ENCODE results near the gene COL18A1. TPM values are rescaled to one million over a fixed set of nuclear protein-coding genes. Genes with fewer than 3 reads are reported as not detected.
"Not testable (repeated sequence)": the region's sequence is repeated elsewhere in the genome, so short reads cannot be mapped to it uniquely, and the experiment has no call there.

COL18A1 gene
- total RNA-seq, 4 donors from 2014 or later: 18.6 to 85.0 (median 33.0) TPM

- H3K4me3 ChIP-seq: no peak overlapping the region
- H3K4me1 ChIP-seq: peaks cover 0 to 21% (median 0%) of the 10 kb centered on the region in 4 donors
- TF ChIP-seq CTCF (IDR thresholded peaks at IDR 0.05) (no peak), POLR2A (IDR thresholded peaks at IDR 0.05) (no peak)
- H3K27me3 ChIP-seq: no peaks in the 10 kb centered on the region
- DNase-seq: no peak
- no peak overlapping the region for H3K27ac ChIP-seq
- no peaks in the 10 kb centered on the region for H3K9me3 ChIP-seq
- H3K36me3 ChIP-seq: no peaks in the 10 kb centered on the region
These were observed 42.2 kb upstream of the COL18A1 start for GRCh38 chr21:45362748-45363145.

GRCh38 chr21:45363272-45363671, 41.7 kb upstream of the COL18A1 start:
- not testable (repeated sequence) for H3K4me3 ChIP-seq, H3K9me3 ChIP-seq, DNase-seq, H3K27me3 ChIP-seq, H3K36me3 ChIP-seq
- H3K27ac ChIP-seq: peak overlapping the region; percentile 70 to 95 (median 80)
- H3K4me1 ChIP-seq: peaks cover 0 to 21% (median 0%) of the 10 kb centered on the region in 4 donors

- Histone ChIP-seq H3K4me1 (peaks cover 0 to 21% (median 0%) of the 10 kb centered on the region in 4 donors), H3K9me3 (no peaks in the 10 kb centered on the region), H3K27me3 (no peaks in the 10 kb centered on the region), H3K27ac (peak overlapping the region; percentile 70 to 95 (median 82)), H3K36me3 (no peaks in the 10 kb centered on the region), H3K4me3 (no peak overlapping the region)
- DNase-seq: peak in 2 of 3 donors; percentile 26 to 77
- no peak for TF ChIP-seq CTCF (IDR thresholded peaks at IDR 0.05)
- no peak for TF ChIP-seq POLR2A (IDR thresholded peaks at IDR 0.05)
These were observed 41.0 kb upstream of the COL18A1 start for GRCh38 chr21:45363921-45364467.

GRCh38 chr21:45364468-45365185, 40.3 kb upstream of the COL18A1 start:
- H3K4me1 ChIP-seq: peaks cover 0 to 21% (median 0%) of the 10 kb centered on the region in 4 donors
- peak overlapping the region; percentile 70 to 95 (median 82) for H3K27ac ChIP-seq
- no peaks in the 10 kb centered on the region for H3K36me3 ChIP-seq
- H3K4me3 ChIP-seq: no peak overlapping the region
- no peaks in the 10 kb centered on the region for H3K9me3 ChIP-seq
- DNase-seq: no peak
- H3K27me3 ChIP-seq: no peaks in the 10 kb centered on the region
- TF ChIP-seq POLR2A (IDR thresholded peaks at IDR 0.05) (no peak), CTCF (IDR thresholded peaks at IDR 0.05) (no peak)

GRCh38 chr21:45365186-45365607, 39.8 kb upstream of the COL18A1 start:
- Histone ChIP-seq H3K4me3 (no peak overlapping the region), H3K9me3 (no peaks in the 10 kb centered on the region), H3K27ac (peak overlapping the region; percentile 70 to 95 (median 82)), H3K27me3 (no peaks in the 10 kb centered on the region), H3K4me1 (peaks cover 0 to 21% (median 0%) of the 10 kb centered on the region in 4 donors), H3K36me3 (no peaks in the 10 kb centered on the region)
- no peak for DNase-seq
- no peak for TF ChIP-seq CTCF (IDR thresholded peaks at IDR 0.05)
- no peak for TF ChIP-seq POLR2A (IDR thresholded peaks at IDR 0.05)

GRCh38 chr21:45365608-45366241, 39.2 kb upstream of the COL18A1 start:
- no peaks in the 10 kb centered on the region for H3K36me3 ChIP-seq
- TF ChIP-seq CTCF (IDR thresholded peaks at IDR 0.05) (no peak), POLR2A (IDR thresholded peaks at IDR 0.05) (no peak)
- peaks cover 0 to 21% (median 0%) of the 10 kb centered on the region in 4 donors for H3K4me1 ChIP-seq
- H3K4me3 ChIP-seq: no peak overlapping the region
- no peaks in the 10 kb centered on the region for H3K27me3 ChIP-seq
- no peaks in the 10 kb centered on the region for H3K9me3 ChIP-seq
- peak overlapping the region; percentile 70 to 95 (median 82) for H3K27ac ChIP-seq
- DNase-seq: no peak
